GM10847 (cell line): ENCODE data around the gene MCF2L2.

Experiments used
- POLR2A ChIP-seq: IDR thresholded peaks from 2 replicates; pipeline ENCODE4 v1.6.1; 2011; ENCODE audit not compliant: insufficient read length; ENCODE audit errors: extremely low read depth

MCF2L2 gene

GRCh38 chr3:183301937-183302580 is 126.4 kb downstream of the MCF2L2 start:
- no peak for TF ChIP-seq POLR2A

- TF ChIP-seq POLR2A = no peak
Observed at GRCh38 chr3:183300996-183301562, 127.3 kb downstream of the MCF2L2 start.

GRCh38 chr3:183299976-183300375 is 128.4 kb downstream of the MCF2L2 start:
- no peak for TF ChIP-seq POLR2A

GRCh38 chr3:183298701-183299153 is 129.7 kb downstream of the MCF2L2 start:
- TF ChIP-seq POLR2A = no peak

- TF ChIP-seq POLR2A = no peak
Observed at GRCh38 chr3:183296944-183297343, 131.5 kb downstream of the MCF2L2 start.

- no peak for TF ChIP-seq POLR2A
Observed at GRCh38 chr3:183295211-183295610, 133.2 kb downstream of the MCF2L2 start.

- TF ChIP-seq POLR2A = no peak
Observed at GRCh38 chr3:183293966-183294365, 134.5 kb downstream of the MCF2L2 start.

GRCh38 chr3:183291497-183292031 is 136.9 kb downstream of the MCF2L2 start:
- TF ChIP-seq POLR2A = no peak

GRCh38 chr3:183290216-183290615 is 138.2 kb downstream of the MCF2L2 start:
- TF ChIP-seq POLR2A = no peak

- TF ChIP-seq POLR2A = no peak
Observed at GRCh38 chr3:183288117-183288516, 140.3 kb downstream of the MCF2L2 start.

- no peak for TF ChIP-seq POLR2A
Observed at GRCh38 chr3:183287301-183287971, 141.0 kb downstream of the MCF2L2 start.

GRCh38 chr3:183285828-183286457 is 142.5 kb downstream of the MCF2L2 start:
- TF ChIP-seq POLR2A = no peak

- TF ChIP-seq POLR2A = no peak
Observed at GRCh38 chr3:183285318-183285717, 143.1 kb downstream of the MCF2L2 start.

GRCh38 chr3:183284570-183284969 is 143.8 kb downstream of the MCF2L2 start:
- TF ChIP-seq POLR2A = no peak

GRCh38 chr3:183283886-183284285 is 144.5 kb downstream of the MCF2L2 start:
- TF ChIP-seq POLR2A = no peak
